Breast epithelium (tissue), 4 donors: Measurements from ENCODE around the gene OSBPL3. TPM values are rescaled to one million over a fixed set of nuclear protein-coding genes. Genes with fewer than 3 reads are reported as not detected.
A peak's percentile ranks its signal among the peaks of the same experiment; 100 is the strongest.

Experiments used
- DNase-seq, 2 donors: peaks; one replicate each; pipeline ENCODE4 v3.0.0-alpha.2; 2019; ENCODE audit warnings: low spot score in 2 of 2
- H3K27ac ChIP-seq, 2 donors: fragments of 200-600 bp; sonication (generic) in 1 of 2; one replicate each; pipeline ENCODE4 v1.5.1; 2016 to 2019; ENCODE audit warnings: mild to moderate bottlenecking in 1 of 2
- H3K27me3 ChIP-seq, 2 donors: fragments of 200-600 bp; sonication (generic) in 1 of 2; one replicate each; pipeline versions ENCODE4 v1.5.1 to v1.6.0; 2017 to 2019; ENCODE audit warnings: control low read depth in 1 of 2, mild to moderate bottlenecking in 1 of 2
- H3K36me3 ChIP-seq: fragments of 200-600 bp; one replicate; pipeline ENCODE4 v1.5.1; 2019
- H3K4me1 ChIP-seq, 2 donors: fragments of 200-600 bp; sonication (generic); one replicate each; pipeline ENCODE4 v1.5.1; 2016 to 2019; ENCODE audit warnings: control low read depth in 1 of 2
- H3K4me3 ChIP-seq, 3 donors: fragments of 200-600 bp; sonication (generic); 1 replicate in 2 of 3; 2 replicates in 1 of 3; pipeline ENCODE4 v1.5.1; 2016 to 2019; ENCODE audit warnings: mild to moderate bottlenecking in 3 of 3, moderate library complexity in 2 of 3
- H3K9me3 ChIP-seq, 2 donors: fragments of 200-600 bp; sonication (generic) in 1 of 2; one replicate each; pipeline ENCODE4 v1.5.1; 2016 to 2019; ENCODE audit warnings: control low read depth in 1 of 2
- POLR2A ChIP-seq: fragments of 450-650 bp; IDR thresholded peaks from one replicate; pipeline ENCODE4 v1.6.1; 2016; ENCODE audit warnings: antibody characterized with exemption, mild to moderate bottlenecking, moderate library complexity
- POLR2AphosphoS5 ChIP-seq, 3 donors: sonication (generic); formaldehyde crosslinking; IDR thresholded peaks; one replicate each; pipeline ENCODE4 v1.6.1; 2017; ENCODE audit warnings: antibody characterized with exemption in 3 of 3
- intact Hi-C: fragments of 100-400 bp; cut with DNase I; formaldehyde crosslinking; loops from one replicate; pipeline ENCODE4 v1.15.1; 2023; ENCODE audit warnings: low total_unique reads
- total RNA-seq, 3 donors: library from RNA; depleted of rRNA; stranded (reverse); fragments of >200 nt; gene quantifications; one replicate each; pipeline ENCODE4 v1.1.0, GENCODE V29; 2016
- TF ChIP-seq, protein P1 (sequence below), 3 donors: fragments of 450-650 bp; IDR thresholded peaks; one replicate each; pipeline ENCODE4 v1.5.1; 2016 to 2017; ENCODE audit warnings: antibody characterized with exemption in 3 of 3, mild to moderate bottlenecking in 3 of 3, moderate library complexity in 3 of 3

The OSBPL3 gene
- total RNA-seq, 3 donors from 2014 or later: 6.4 to 20.5 (median 8.5) TPM

- peaks cover 0 to 9% of the 10 kb centered on the region in 2 donors for H3K4me1 ChIP-seq
- H3K4me3 ChIP-seq: no peak overlapping the region
- no peaks in the 10 kb centered on the region for H3K36me3 ChIP-seq
- TF ChIP-seq, protein P1, sequence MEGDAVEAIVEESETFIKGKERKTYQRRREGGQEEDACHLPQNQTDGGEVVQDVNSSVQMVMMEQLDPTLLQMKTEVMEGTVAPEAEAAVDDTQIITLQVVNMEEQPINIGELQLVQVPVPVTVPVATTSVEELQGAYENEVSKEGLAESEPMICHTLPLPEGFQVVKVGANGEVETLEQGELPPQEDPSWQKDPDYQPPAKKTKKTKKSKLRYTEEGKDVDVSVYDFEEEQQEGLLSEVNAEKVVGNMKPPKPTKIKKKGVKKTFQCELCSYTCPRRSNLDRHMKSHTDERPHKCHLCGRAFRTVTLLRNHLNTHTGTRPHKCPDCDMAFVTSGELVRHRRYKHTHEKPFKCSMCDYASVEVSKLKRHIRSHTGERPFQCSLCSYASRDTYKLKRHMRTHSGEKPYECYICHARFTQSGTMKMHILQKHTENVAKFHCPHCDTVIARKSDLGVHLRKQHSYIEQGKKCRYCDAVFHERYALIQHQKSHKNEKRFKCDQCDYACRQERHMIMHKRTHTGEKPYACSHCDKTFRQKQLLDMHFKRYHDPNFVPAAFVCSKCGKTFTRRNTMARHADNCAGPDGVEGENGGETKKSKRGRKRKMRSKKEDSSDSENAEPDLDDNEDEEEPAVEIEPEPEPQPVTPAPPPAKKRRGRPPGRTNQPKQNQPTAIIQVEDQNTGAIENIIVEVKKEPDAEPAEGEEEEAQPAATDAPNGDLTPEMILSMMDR (IDR thresholded peaks at IDR 0.05): no peak
- TF ChIP-seq POLR2AphosphoS5 (IDR thresholded peaks at IDR 0.05) (no peak), POLR2A (no peak)
- H3K27me3 ChIP-seq: no peaks in the 10 kb centered on the region
- no peaks in the 10 kb centered on the region for H3K9me3 ChIP-seq
- intact Hi-C loops: no loop called here
- no peak for DNase-seq
- peak overlapping the region; percentile 51 to 73 for H3K27ac ChIP-seq
Measured at GRCh38 chr7:24825381-24825794, 154.6 kb downstream of the OSBPL3 start.

GRCh38 chr7:24824896-24825295 lies 155.1 kb downstream of the OSBPL3 start:
- no peaks in the 10 kb centered on the region for H3K27me3 ChIP-seq
- peaks cover 0 to 9% of the 10 kb centered on the region in 2 donors for H3K4me1 ChIP-seq
- TF ChIP-seq, protein P1 (IDR thresholded peaks at IDR 0.05): no peak
- TF ChIP-seq POLR2AphosphoS5 (IDR thresholded peaks at IDR 0.05): no peak
- no peak for TF ChIP-seq POLR2A
- no peaks in the 10 kb centered on the region for H3K36me3 ChIP-seq
- no peaks in the 10 kb centered on the region for H3K9me3 ChIP-seq
- no peak for DNase-seq
- H3K27ac ChIP-seq: peak overlapping the region; percentile 27 to 73
- intact Hi-C loops: no loop called here
- H3K4me3 ChIP-seq: no peak overlapping the region

GRCh38 chr7:24824400-24824799 lies 155.6 kb downstream of the OSBPL3 start:
- intact Hi-C loops: no loop called here
- H3K4me1 ChIP-seq: peaks cover 0 to 9% of the 10 kb centered on the region in 2 donors
- no peaks in the 10 kb centered on the region for H3K9me3 ChIP-seq
- no peak for DNase-seq
- H3K27me3 ChIP-seq: no peaks in the 10 kb centered on the region
- no peaks in the 10 kb centered on the region for H3K36me3 ChIP-seq
- no peak overlapping the region for H3K27ac ChIP-seq
- TF ChIP-seq POLR2A: no peak
- TF ChIP-seq, protein P1 (IDR thresholded peaks at IDR 0.05): no peak
- TF ChIP-seq POLR2AphosphoS5 (IDR thresholded peaks at IDR 0.05): no peak
- no peak overlapping the region for H3K4me3 ChIP-seq

DNA sequence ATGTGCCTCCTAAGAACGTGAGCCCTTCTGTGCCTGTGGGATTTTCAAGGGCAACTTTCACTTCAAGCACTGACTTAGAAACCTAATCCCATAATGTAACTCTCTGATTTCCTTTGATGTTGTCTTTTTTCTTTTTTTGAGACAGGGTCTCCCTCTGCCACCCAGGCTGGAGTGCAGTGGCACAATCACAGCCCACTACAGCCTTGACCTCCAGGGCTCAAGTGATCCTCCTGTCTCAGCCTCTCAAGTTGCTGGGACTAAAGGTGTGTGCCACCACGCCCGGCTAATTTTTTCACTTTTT lies 158.3 kb downstream of the OSBPL3 start:
- Histone ChIP-seq H3K27me3 (no peaks in the 10 kb centered on the region), H3K27ac (peak overlapping the region; percentile 26 to 80), H3K36me3 (no peaks in the 10 kb centered on the region), H3K4me3 (no peak overlapping the region), H3K4me1 (peaks cover 0 to 9% of the 10 kb centered on the region in 2 donors), H3K9me3 (no peaks in the 10 kb centered on the region)
- intact Hi-C loops: no loop called here
- TF ChIP-seq POLR2A (no peak), POLR2AphosphoS5 (IDR thresholded peaks at IDR 0.05) (no peak)
- TF ChIP-seq, protein P1 (IDR thresholded peaks at IDR 0.05): no peak
- no peak for DNase-seq

DNA sequence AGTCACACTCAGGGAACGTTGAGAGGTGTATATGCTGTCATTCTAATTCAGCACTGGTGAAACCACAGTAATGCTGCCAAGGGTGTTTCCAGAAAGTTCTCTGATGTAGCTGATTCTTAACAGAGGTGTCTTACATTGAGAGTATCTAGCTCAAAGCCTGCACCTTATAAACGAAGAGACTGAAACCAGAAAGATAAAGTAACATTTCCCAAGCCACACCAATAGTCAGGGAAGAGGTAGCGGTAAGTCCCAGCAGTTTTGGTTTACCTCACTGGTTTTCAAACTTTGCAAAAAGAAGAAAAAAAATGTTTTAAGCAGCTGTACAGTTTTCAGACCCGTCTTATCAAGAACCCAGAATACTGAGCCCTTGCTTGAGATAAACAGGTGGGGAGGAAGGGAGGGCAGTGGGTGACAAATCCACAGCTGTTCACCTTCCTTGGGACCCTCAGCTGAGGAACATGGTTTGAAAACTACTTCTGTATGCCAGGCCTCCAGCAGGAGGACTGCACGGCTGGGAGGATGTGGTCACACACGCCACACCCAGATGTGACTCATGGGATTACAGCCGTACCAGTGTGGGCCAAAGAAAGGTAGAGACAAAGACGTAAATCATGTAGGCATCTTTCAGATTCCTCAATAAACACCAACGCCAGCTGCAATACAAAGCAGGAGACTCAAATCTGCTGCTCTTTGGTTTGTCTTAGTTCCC lies 158.8 kb downstream of the OSBPL3 start:
- H3K4me1 ChIP-seq: peaks cover 0 to 9% of the 10 kb centered on the region in 2 donors
- peak in 1 of 2 donors; percentile 64 for DNase-seq
- H3K36me3 ChIP-seq: no peaks in the 10 kb centered on the region
- H3K27ac ChIP-seq: peak overlapping the region; percentile 26 to 80
- H3K4me3 ChIP-seq: no peak overlapping the region
- TF ChIP-seq, protein P1 (IDR thresholded peaks at IDR 0.05): peak in 1 of 3 donors; percentile 33
- no peak for TF ChIP-seq POLR2A
- TF ChIP-seq POLR2AphosphoS5 (IDR thresholded peaks at IDR 0.05): peak in 2 of 3 donors; percentile 18 to 47
- H3K9me3 ChIP-seq: no peaks in the 10 kb centered on the region
- no peaks in the 10 kb centered on the region for H3K27me3 ChIP-seq
- intact Hi-C loops: no loop called here
